HG03103 (cell line): Measurements from ENCODE around the gene FBN2.

Experiments used
- ATAC-seq: cut with Tn5 transposase; IDR thresholded peaks from one replicate; pipeline ENCODE4 v1.9.1; 2021; ENCODE audit warnings: low read depth; ENCODE audit not compliant: unreplicated experiment

Gene FBN2

DNA sequence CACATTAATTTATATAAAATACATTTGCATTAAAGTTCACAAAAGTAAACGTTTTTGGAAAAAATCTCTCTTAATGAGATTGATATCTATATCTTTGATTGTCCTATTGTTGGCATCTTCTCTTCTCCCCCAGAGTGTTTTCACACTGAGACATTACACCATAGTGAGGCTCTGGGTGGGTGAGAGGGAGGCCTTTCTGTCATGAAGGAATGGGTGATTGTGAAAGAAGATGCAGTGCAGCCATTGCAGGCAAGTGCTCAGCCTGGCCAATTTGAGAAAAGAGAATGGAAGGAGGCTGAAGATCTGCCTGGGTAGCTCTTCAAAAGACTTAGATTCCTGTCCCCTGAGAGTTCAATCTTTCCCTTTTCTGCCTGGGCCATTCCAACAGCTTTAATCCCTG, 313.7 kb downstream of the FBN2 start:
- no peak for ATAC-seq

DNA sequence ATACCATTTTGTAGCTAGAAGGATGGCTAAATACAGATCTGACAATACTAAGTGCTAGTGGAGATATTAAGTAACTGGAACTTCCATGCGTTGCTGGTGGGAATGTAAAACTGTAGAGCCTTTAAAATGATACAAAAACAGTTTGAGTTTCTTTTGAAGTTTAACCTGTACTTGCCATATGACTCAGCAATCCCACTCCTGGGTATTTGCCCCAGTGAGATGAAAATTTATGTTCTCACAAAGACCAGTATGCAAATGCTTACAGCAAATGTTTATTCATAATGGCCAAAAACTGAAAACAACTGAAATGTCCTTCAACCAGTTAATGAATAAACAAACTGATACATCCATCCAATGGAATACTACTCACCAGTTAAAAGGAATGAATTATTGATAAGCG, 317.2 kb downstream of the FBN2 start:
- ATAC-seq, result no peak

- no peak for ATAC-seq
Measured at GRCh38 chr5:128216860-128217531, 321.0 kb downstream of the FBN2 start.

GRCh38 chr5:128216285-128216684, 321.8 kb downstream of the FBN2 start:
- no peak for ATAC-seq

- ATAC-seq, result no peak
Measured at GRCh38 chr5:128213833-128214232, 324.2 kb downstream of the FBN2 start.

GRCh38 chr5:128213340-128213739, 324.7 kb downstream of the FBN2 start:
- no peak for ATAC-seq

- no peak for ATAC-seq
Measured at GRCh38 chr5:128212191-128212806, 325.7 kb downstream of the FBN2 start.

DNA sequence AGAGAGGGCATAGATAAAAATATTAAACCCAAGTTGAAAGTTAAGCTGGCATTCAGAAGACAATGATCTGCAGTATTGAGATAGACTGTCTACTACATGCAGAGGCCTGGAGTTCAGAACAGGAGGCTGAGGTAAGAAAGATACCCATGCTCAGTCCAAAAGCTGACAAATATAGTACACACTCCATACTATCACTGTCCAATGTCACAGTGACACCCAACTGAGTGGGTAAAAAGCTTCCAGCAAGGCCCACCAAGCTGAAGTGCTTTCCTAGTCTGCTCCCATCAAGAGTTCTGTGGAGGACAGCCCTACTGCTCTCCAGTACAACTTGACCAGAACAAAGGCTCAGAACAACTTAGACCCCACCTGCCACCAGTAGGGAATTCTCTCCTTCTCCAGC, 329.6 kb downstream of the FBN2 start:
- no peak for ATAC-seq
